Neural cell (in vitro differentiated cells): Measurements from ENCODE around the gene ZFP62.
"Not testable (repeated sequence)": the region's sequence is repeated elsewhere in the genome, so short reads cannot be mapped to it uniquely, and the experiment has no call there.

Experiments used
- CTCF ChIP-seq: fragments of 450-650 bp; IDR thresholded peaks from 2 replicates; pipeline ENCODE4 v1.5.1; 2014; ENCODE audit warnings: antibody characterized with exemption, mild to moderate bottlenecking, moderate library complexity; ENCODE audit not compliant: poor library complexity, severe bottlenecking
- EP300 ChIP-seq: fragments of 450-650 bp; conservative IDR thresholded peaks from 2 replicates; pipeline ENCODE4 v1.6.1; 2014; ENCODE audit warnings: antibody characterized with exemption, mild to moderate bottlenecking, moderate library complexity; ENCODE audit not compliant: poor library complexity, severe bottlenecking
- EZH2 ChIP-seq: fragments of 200-600, 300-800 bp; shearing (Covaris generic), sonication (generic); IDR thresholded peaks from 2 replicates; pipeline ENCODE4 v1.6.1; 2014; ENCODE audit warnings: antibody characterized with exemption, low read length, borderline replicate concordance, mild to moderate bottlenecking; ENCODE audit not compliant: insufficient read depth, poor library complexity, severe bottlenecking
- MXI1 ChIP-seq: fragments of 450-650 bp; conservative IDR thresholded peaks from 2 replicates; pipeline ENCODE4 v1.6.1; 2014; ENCODE audit warnings: antibody characterized with exemption, mild to moderate bottlenecking; ENCODE audit not compliant: poor library complexity, severe bottlenecking
- POLR2AphosphoS5 ChIP-seq: IDR thresholded peaks from 2 replicates; pipeline ENCODE4 v1.6.1; 2012
- REST ChIP-seq: IDR thresholded peaks from 2 replicates; pipeline ENCODE4 v1.6.1; 2012; ENCODE audit warnings: borderline replicate concordance

GRCh38 chr5:180885845-180886529, 24.9 kb upstream of the ZFP62 start:
- TF ChIP-seq MXI1, CTCF, POLR2AphosphoS5, REST, EZH2, EP300: not testable (repeated sequence)
